ENCODE data around the gene TBC1D2.

The TBC1D2 gene

DNA sequence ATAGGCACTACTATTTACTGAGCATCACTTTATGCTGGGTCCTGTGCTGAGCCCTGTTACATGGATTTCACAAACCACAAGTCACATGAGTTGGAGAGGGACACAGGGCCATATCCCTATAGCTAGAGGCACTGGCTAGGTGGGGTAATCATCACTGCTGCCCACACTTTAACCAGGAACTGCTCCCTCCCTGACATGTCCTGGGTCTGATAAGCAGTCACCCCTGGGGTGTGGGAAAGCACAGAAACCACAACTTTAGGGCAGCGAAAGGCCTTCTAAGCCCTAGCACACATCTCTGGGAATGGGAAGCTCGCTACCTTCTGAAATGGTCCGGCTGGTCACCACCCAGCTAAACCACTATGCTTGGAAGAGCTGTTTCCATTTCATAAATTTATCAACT lies 15.0 kb downstream of the TBC1D2 start:
- Histone ChIP-seq H3K27me3 (ENCODE audit: insufficient read depth, low read length, poor library complexity) (no peaks in the 10 kb centered on the region), H3K4me3 (ENCODE audit: low read depth in 1 of 2, low read length in 2 of 2) (no peak overlapping the region), H3K9me3 (ENCODE audit: insufficient read depth, low read length, severe bottlenecking) (no peaks in the 10 kb centered on the region), H3K79me2 (ENCODE audit: insufficient read depth, low read length) (no peaks in the 10 kb centered on the region), H3K27ac (ENCODE audit: low read length) (no peak overlapping the region), H2AFZ (ENCODE audit: low read depth, low read length) (no peak overlapping the region), H4K20me1 (ENCODE audit: insufficient read depth, low read length) (no peaks in the 10 kb centered on the region), H3K9ac (ENCODE audit: low read depth, low read length) (no peak overlapping the region), H3K36me3 (ENCODE audit: insufficient read depth, low read length) (no peaks in the 10 kb centered on the region), H3K4me1 (ENCODE audit: insufficient read depth, low read length) (no peaks in the 10 kb centered on the region), H3K4me2 (ENCODE audit: insufficient read depth, low read length) (no peak overlapping the region)
- TF ChIP-seq EZH2 (IDR thresholded peaks at IDR 0.05; ENCODE audit: borderline replicate concordance, low read depth, low read length, severe bottlenecking): no peak
- TF ChIP-seq, protein P1, sequence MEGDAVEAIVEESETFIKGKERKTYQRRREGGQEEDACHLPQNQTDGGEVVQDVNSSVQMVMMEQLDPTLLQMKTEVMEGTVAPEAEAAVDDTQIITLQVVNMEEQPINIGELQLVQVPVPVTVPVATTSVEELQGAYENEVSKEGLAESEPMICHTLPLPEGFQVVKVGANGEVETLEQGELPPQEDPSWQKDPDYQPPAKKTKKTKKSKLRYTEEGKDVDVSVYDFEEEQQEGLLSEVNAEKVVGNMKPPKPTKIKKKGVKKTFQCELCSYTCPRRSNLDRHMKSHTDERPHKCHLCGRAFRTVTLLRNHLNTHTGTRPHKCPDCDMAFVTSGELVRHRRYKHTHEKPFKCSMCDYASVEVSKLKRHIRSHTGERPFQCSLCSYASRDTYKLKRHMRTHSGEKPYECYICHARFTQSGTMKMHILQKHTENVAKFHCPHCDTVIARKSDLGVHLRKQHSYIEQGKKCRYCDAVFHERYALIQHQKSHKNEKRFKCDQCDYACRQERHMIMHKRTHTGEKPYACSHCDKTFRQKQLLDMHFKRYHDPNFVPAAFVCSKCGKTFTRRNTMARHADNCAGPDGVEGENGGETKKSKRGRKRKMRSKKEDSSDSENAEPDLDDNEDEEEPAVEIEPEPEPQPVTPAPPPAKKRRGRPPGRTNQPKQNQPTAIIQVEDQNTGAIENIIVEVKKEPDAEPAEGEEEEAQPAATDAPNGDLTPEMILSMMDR (IDR thresholded peaks at IDR 0.05; ENCODE audit: borderline replicate concordance, extremely low read depth, low read length, poor library complexity, severe bottlenecking): no peak
- ATAC-seq (ENCODE audit: insufficient read depth, low read depth) (no peak), DNase-seq (no peak)

DNA sequence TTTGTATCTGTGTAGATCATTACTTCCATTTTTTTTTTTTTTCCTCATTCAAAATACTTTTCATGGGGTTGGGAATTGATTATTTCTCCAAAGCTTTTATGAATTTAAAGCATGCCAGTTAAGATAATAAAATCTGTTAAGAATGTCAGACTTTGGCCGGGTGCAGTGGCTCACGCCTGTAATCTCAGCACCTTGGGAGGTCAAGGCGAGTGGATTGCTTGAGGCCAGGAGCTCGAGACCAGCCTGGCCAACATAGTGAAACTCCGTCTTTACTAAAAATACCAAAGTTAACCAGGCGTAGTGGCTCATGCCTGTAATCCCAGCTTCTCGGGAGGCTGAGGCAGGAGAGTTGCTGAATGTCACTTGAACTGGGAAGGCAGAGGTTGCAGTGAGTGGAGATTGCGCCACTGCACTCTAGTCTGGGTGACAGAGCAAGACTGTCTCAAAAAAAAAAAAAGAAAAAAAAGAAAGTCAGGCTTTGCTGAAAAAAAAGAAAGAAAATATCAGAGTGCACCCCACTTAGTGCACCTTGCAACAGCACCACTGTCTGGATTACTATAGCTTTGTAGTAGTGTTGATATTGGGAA lies 18.5 kb downstream of the TBC1D2 start:
- no peaks in the 10 kb centered on the region for H3K9me3 ChIP-seq (ENCODE audit: insufficient read depth, low read length, severe bottlenecking)
- H3K9ac ChIP-seq (ENCODE audit: low read depth, low read length): no peak overlapping the region
- no peaks in the 10 kb centered on the region for H3K4me1 ChIP-seq (ENCODE audit: insufficient read depth, low read length)
- DNase-seq: no peak
- H3K4me2 ChIP-seq (ENCODE audit: insufficient read depth, low read length): no peak overlapping the region
- H4K20me1 ChIP-seq (ENCODE audit: insufficient read depth, low read length): no peaks in the 10 kb centered on the region
- no peak overlapping the region for H2AFZ ChIP-seq (ENCODE audit: low read depth, low read length)
- H3K79me2 ChIP-seq (ENCODE audit: insufficient read depth, low read length): no peaks in the 10 kb centered on the region
- no peak for TF ChIP-seq EZH2 (IDR thresholded peaks at IDR 0.05; ENCODE audit: borderline replicate concordance, low read depth, low read length, severe bottlenecking)
- TF ChIP-seq, protein P1 (IDR thresholded peaks at IDR 0.05; ENCODE audit: borderline replicate concordance, extremely low read depth, low read length, poor library complexity, severe bottlenecking): no peak
- no peak overlapping the region for H3K4me3 ChIP-seq (ENCODE audit: low read depth in 1 of 2, low read length in 2 of 2)
- H3K27me3 ChIP-seq (ENCODE audit: insufficient read depth, low read length, poor library complexity): no peaks in the 10 kb centered on the region
- H3K27ac ChIP-seq (ENCODE audit: low read length): no peak overlapping the region
- H3K36me3 ChIP-seq (ENCODE audit: insufficient read depth, low read length): no peaks in the 10 kb centered on the region
- no peak for ATAC-seq (ENCODE audit: insufficient read depth, low read depth)

DNA sequence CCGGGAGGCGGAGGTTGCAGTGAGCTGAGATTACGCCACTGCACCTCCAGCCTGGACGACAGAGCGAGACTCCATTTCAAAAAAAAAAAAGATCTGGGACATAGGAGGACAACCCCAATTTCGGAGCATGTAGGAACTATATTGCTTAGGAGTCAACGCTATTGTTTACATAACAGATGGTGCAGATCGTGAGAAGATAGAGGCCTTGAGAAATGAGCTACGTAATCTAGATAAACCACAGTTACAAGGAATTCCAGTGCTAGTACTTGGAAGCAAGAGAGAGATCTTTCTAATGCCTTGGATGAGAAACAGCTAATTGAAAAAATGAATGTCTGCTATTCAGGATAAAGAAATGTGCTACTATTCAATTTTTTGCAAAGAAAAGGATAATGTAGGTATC lies 20.3 kb downstream of the TBC1D2 start:
- Histone ChIP-seq H3K36me3 (ENCODE audit: insufficient read depth, low read length) (no peaks in the 10 kb centered on the region), H3K9ac (ENCODE audit: low read depth, low read length) (no peak overlapping the region), H3K4me2 (ENCODE audit: insufficient read depth, low read length) (no peak overlapping the region), H3K79me2 (ENCODE audit: insufficient read depth, low read length) (no peaks in the 10 kb centered on the region), H4K20me1 (ENCODE audit: insufficient read depth, low read length) (no peaks in the 10 kb centered on the region), H3K9me3 (ENCODE audit: insufficient read depth, low read length, severe bottlenecking) (no peaks in the 10 kb centered on the region), H3K4me3 (ENCODE audit: low read depth in 1 of 2, low read length in 2 of 2) (no peak overlapping the region), H3K27me3 (ENCODE audit: insufficient read depth, low read length, poor library complexity) (no peaks in the 10 kb centered on the region), H3K27ac (ENCODE audit: low read length) (no peak overlapping the region), H2AFZ (ENCODE audit: low read depth, low read length) (no peak overlapping the region), H3K4me1 (ENCODE audit: insufficient read depth, low read length) (no peaks in the 10 kb centered on the region)
- no peak for DNase-seq
- TF ChIP-seq, protein P1 (IDR thresholded peaks at IDR 0.05; ENCODE audit: borderline replicate concordance, extremely low read depth, low read length, poor library complexity, severe bottlenecking): no peak
- TF ChIP-seq EZH2 (IDR thresholded peaks at IDR 0.05; ENCODE audit: borderline replicate concordance, low read depth, low read length, severe bottlenecking): no peak
- ATAC-seq (ENCODE audit: insufficient read depth, low read depth): no peak
